NCI-H526 (cell line): ENCODE data around the gene FGF14.

Experiments
- DNase-seq, 2 experiments: peaks; one replicate each; lab custom pipeline; 2025; lab: John Stamatoyannopoulos, UW

FGF14 gene

DNA sequence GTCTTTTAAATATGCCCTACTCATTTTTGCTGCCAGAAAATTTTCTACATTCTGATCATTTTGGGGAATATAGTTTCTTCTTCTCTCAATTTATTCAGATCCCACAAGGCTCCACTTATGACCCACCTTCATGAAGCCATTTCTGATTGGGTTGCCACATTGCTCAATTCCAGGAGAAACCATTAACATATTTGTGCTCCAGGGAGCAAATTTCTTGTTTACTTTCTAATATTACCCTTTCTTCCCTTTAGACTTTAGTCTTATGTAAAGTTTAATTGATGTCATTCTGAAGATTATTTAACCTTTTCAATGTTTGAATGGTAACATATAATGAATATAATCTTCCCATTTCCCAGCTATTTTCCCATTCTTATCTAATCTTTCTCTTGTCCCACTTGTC is 617.5 kb downstream of the FGF14 start:
- DNase-seq: no peak

DNA sequence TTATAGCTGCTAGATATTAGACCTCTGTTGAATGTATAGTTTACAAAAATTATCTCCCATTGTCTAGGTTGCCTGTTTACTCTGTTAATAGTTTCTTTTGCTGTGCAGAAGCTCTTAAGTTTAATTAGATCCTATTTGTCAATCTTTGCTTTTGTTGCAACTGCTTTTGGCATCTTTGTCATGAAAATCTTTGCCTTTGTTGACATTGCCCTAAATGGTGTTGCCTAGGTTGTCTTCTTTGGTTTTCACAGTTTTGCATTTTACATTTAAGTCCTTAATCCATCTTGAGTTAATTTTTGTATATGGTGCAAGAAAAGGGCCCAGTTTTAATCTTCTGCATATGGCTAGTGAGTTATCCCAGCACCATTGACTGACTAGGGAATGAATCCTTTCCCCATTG is 618.3 kb downstream of the FGF14 start:
- DNase-seq: no peak

DNA sequence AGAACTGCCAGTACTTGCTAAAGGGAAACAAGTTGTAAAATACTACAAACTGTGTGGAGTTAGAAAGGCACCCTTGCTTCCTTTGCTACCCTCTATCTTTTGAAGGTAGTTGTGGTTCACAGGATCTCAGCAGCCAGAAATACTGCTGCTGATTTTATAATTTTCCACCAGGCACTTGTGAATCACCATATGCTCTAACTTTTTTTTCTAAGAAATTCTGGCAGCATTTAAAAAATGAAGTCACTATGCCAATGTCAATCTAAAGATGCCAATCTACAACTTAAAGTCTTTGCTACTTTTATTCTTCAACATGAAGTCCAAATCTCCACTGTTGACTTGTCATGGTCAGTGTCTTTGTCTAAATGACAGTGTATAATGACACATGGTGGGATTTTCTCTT is 621.6 kb downstream of the FGF14 start:
- DNase-seq: no peak

DNA sequence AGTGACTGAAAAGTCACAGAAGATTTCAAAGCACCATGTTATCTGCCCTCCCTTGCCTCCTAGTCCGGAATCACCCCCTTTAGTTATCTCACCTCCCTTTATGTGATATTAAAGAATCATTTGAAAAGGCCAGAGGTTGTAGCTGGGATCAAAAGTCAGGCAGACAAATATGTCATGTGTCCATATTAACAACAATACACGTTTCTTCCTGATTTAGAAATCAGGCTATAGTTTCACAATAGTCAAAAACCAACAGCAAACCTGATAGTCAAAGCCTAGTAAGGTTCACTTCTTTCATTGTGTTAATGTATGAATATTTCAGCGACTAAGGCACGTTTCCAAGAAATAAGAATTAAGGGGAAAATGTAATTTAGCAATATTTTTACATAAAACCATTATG is 622.7 kb downstream of the FGF14 start:
- no peak for DNase-seq

DNA sequence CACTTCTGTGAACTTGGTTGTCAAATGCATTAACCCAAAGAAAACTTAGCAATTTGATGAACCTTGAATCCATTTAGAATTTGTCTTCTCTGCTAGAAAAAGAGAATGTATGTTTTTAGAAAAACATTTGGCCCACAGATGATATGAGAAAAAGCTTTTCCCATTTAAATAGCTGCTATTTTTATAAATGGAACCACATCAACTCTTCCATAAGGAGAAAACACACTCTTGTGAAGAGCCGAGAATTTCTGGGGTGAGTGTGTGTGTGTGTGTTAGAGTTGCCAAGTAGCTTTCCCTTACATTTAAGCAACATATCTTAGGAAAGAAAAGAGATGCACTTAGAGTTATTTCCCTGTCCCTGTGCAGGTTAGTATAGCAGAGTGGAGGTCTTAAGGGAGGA is 626.6 kb downstream of the FGF14 start:
- DNase-seq: no peak

DNA sequence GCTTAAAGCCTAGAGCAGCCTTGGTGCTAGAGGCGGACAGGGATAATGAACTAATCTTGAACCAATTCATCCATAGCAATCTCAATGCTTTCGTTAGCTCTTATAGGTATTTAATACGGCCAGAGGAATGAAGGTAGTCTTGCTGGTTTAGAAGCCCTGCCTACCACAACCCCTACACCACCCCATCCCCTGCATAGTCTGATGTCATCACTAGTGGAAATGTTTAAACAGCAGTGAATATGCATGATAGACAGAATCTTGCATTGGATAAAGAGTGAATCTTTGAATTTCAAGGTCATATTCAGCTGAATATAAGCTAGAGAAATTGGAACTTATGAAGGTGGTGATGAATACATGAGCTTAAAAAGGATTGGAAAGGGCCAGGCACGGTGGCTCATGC is 627.5 kb downstream of the FGF14 start:
- DNase-seq: no peak

DNA sequence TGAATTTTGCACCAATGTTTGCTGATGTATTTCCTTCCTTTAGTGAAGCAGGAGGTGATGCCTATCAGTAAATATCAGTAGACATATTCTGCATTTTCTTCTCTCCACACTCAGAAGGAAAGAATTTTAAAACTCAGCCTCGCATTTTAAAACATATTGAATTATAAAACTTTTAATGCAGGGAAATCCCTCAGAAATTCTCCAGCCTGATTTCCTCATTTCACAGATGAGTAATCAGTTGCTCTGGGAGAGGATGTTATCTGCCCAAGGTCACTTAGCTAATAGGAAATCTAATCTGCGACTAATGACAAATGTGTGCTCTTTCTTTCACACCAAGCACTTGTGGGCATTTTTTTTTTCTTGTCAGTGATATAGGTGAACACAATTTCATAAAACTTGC is 628.8 kb downstream of the FGF14 start:
- DNase-seq: no peak

DNA sequence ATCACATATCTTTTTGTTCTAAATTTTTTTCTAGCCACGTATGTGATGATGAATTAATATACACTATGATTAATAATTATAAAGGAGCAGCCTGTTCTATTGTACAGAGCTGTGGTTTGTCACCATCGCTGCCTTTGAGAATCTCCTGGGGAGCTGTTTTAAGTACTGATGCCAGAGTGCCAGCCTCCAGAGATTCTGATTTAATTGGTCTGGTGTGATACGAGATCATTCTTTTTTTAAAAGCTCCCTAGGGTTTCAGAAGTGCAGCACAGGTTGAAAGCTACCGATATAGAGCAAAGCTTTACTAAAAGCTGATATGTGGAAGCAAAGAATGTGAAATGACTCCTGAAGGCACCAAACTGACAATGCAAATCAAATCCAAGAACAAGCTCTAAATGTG is 634.7 kb downstream of the FGF14 start:
- no peak for DNase-seq

DNA sequence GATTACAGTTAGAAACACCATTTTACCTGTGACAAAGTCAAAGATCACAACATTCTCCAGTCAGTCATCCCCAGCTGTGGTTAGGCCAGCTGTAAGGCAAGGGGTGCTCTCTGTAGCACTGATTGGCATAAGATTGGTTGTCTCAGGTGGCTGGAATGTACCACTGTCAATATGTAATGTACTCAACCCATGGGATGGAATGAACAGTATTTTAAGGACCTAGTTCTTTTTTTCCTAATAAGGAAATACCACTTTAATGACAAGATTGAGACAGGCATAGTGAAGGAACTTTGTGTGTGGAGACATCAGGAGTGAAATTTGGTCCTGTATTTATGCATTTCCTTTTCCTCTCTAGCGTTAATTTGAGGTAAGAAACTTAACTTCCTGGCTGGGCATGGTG is 638.7 kb downstream of the FGF14 start:
- no peak for DNase-seq

DNA sequence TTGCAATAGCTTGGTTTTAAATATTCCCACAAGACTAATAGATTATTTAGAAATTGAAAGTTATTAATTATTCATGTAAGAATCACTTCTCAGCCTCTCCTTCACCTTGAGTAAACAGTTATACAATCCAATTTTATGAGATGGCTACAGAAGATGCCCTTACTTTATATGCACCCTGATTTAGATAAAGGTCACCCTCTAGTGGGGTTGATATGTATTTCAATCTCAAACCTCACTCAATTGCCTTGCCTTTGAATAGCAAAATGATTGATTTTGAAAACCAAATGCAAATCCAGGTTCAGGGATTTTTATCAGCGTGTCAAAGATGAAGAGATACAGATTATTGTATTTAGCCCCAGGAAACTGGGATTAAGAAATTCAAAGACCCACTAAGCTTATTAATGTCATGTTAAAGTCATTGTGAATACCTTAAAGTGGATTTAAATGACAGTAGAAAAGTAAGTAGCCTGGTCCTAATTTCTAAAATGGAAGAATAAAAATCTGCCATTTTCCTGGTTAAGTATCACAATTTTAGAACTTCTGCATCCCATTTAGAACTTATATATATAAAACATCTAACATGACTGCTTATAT is 644.3 kb downstream of the FGF14 start:
- peak in 1 of 2 experiments; percentile 53 for DNase-seq

DNA sequence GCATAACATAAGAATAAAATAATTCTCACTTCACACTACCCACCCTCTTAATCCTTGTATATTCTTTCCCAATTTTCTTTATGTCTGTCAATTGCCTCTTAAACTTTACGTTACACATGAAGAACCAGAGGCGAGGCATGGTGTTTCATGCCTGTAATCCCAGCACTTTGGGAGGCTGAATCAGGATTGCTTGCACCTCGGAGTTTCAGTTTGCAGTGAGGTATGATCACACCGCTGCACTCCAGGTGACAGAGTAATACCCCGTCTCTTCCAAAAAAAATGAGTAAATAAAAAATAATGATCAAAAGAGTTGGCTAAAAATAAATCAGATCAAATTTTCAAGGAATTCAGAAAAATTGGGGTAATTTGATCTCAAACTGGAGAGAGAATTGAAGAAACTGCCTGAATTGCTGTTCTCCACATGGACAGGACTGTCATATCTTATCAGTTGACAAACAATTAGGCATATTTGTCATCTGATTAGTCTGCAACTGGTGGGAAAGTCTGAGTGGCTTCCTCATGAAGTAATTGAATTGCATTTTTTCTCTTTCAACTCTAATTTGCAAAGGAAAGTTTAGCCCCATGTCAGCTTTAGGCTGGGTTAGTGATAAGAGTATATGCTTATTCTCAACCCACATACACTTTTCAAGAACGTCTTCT is 646.5 kb downstream of the FGF14 start:
- no peak for DNase-seq

DNA sequence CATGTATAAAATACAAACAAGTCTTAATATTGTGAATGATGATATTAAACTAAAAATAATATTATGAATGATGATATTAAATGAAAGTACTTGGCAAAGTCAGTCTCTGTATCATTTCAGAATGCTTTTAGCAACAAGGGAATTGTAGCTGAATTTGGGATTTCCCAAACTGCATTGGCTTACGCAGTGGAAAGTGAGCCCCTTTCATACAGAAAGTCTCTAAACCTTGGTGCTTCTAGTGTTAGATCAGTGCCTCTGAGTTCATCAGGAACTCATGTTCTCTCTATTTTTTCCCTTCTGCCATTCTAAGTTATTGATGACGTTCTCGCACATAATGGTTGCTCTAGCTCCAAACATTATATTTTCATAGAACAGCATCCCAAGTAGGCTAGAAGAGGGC is 649.4 kb downstream of the FGF14 start:
- no peak for DNase-seq

DNA sequence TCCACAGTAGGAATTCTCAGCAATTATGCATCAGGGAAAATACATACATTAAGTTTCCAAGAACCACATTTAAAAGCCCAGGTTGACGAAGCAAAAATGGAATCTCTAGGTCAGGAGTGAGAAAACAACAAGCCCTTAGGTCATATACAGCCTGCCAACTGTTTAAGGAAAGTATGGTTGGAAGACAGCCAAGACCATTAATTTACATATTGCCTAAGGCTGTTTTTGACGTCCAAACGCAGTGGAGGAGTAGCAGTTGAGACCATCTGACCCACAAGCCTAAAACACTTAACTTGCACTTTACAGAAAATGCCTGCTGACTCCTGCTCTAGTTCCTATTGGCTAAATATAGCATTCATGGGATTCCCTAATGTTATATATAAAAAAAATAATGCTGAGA is 650.4 kb downstream of the FGF14 start:
- DNase-seq: no peak

DNA sequence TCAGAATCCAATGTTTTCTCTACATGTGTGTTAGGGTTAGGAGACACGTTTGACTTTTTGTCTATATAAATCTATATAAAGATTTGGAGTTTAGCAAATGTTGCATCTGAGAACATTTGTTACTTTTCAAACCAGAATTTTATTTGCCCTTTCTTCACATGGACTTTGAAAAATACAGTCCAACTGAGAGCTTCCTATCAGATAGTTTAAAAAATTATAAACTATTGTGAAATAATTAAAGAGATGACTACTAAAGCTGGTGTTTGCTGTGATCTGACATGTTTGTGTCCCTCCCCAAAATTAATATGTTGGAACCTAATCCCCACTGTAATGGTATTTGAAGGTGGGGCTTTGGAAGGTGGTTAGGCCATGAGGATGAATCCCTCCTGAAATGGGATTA is 652.3 kb downstream of the FGF14 start:
- no peak for DNase-seq

DNA sequence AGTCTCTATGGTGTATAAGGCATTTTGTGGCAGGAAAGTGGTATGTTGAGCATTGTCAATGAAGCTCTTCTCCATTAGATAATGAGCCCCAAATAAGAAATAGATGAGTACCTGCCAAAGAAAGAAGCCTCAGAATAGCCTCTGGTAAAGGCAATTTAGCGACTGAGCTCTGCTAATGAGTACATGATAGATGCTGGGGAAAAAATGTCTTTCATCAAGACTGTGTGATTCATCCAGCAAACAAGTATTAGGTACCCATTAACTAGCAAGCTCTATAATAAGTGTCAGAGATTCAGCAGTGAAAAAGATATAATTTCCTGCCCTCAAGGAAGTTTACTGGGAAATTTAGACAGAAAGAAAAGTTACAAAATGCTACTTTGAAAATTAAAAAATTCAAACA is 654.8 kb downstream of the FGF14 start:
- no peak for DNase-seq

DNA sequence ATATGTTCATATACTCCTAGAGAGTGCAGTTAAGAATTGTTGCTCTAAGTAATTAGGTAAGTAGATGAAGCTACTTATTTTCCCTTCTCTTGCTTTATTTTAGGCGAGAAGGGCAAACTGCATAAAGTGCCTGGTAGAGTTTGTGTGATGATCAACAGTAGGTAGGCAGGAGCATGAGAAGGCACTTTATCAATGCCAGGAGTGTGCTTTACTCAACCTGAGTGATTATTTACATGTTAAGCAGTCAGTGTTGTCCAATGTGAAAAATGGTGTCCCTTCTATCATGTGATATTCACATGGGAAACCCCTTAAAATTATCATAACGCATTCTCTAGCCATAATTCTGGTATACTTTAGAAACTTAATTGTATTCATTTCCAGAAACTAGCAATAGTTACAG is 655.3 kb downstream of the FGF14 start:
- DNase-seq: no peak

DNA sequence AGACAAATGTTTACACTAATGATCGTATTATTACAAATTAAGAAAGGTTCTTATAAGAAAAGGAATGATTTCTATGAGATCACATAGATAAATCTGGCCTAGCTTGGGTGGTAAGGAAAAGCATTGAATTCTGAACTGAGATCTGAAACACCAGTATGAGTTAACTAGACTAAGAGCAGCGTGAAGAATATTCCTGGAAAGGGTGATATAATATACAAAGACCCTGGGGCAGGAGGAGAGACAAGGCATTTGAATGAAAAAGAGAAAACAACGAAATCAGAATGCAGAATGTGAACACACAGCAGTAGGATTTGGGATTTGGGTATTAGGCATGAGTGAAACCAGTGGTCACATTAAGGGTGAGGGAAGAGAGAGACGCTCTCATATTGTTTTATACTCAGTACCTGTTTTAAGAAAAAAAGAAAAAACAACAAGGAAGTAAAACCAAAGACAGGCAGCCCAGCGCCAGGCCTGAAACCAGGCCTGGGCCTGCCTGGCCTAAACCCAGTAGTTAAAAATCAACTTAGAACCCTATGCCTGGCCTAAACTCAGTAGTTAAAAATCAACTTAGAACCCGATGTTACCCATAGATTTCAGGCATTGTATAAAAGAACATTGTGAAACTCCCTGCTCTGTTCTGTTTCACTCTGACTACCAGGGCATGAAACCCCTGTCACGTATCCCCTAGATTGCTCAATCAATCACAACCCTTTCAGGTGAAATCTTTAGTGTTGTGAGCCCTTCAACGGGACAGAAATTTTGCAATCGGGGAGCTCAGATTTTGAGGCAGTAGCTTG is 662.3 kb downstream of the FGF14 start:
- no peak for DNase-seq

DNA sequence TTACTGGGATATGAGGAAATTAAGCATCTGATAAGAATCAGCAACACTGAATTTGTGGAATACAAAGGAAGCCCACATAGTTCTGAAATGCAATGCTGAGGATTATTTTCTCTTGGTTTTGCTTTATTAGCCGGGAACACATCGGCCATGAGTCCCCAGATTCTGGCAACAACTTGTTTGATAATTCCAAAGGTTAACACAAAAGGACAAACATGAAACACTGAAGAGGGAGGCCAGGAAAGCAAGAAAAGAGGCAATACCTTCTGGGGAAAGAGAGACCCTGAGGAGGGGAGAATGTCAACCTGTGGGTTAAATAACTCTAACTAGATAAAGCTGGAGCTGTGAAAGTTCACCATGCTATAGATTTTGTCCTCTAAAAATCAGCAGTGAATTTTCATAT is 663.5 kb downstream of the FGF14 start:
- no peak for DNase-seq

DNA sequence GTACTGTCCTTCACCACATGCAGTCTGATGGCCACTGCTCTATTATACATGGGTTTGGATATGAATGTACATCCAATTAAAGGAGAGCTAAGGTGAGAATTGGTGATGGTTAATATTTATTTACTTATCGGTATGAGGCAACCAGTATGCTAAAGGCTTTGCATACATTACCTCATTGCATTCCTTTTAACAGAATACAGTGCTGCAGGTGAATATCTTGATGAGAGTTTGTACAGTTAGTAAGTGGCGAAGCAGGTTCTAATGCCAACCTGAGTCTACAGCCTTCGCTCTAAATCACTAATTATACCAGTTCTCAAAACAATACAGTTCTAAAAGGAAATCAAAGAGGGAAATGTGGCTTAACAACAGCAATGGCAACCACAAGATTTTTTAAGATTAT is 665.3 kb downstream of the FGF14 start:
- DNase-seq: no peak

DNA sequence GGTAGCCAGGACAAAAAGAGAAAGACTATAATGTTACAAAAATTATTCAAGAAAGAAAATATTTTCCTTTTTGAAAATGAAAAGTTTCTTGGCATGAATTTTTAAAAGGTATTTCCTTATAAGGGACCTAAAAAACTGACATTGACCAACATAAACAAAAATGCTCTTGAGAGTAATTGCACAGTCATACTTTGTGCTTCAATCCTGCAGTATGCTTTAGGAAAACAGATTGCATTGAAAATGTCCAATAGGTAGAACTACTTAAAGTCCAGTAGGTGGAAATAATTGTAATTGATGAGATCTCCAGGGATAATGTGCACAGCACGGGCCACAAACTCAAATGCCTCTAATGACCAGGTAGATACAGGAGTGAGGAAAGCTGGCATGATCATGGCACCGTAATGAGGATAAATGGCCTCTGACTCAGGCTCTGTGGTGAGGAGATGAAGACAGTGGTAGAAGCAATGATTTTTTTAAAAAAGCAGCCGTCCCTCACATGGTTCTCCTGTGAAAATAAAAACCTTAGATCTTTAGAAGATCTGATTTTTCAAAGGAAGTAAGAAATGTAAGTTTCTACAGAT is 671.3 kb downstream of the FGF14 start:
- DNase-seq: no peak

DNA sequence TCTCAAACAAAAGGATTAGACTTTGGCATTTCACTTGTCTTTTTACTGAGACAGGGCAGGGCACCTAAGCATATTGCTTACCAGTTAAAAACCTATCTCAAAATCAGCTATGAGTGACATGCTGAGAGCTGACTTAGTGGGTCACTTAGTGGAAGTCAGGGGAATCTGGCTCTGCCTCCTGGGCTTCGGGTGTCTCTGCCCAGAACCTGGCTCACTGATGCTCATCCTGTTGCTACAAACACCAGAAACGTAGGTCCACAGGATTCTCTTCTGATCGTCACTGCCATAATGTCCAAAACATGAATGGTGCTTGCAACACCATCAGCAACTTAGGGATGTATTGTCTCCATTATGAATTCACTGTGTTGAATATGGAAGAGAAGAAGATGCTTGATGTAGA is 673.2 kb downstream of the FGF14 start:
- no peak for DNase-seq

DNA sequence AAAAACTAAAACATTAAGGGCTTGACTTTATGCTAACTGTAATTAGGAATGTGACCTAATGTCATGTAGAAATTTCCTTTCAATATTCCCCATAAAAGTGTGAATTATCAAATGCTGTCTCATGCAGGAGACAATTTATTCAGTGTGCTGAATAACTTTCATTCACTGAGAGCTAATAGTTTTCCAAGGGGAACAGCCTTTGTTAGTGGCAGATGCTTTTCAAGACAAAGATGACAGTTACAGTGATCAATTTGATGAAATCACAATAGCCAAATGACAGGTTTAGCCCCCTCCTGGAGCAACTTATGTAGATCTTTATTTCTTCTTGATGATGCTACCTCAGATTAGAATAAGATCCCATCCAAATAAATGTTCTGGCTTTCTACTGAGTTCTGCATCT is 673.8 kb downstream of the FGF14 start:
- no peak for DNase-seq

DNA sequence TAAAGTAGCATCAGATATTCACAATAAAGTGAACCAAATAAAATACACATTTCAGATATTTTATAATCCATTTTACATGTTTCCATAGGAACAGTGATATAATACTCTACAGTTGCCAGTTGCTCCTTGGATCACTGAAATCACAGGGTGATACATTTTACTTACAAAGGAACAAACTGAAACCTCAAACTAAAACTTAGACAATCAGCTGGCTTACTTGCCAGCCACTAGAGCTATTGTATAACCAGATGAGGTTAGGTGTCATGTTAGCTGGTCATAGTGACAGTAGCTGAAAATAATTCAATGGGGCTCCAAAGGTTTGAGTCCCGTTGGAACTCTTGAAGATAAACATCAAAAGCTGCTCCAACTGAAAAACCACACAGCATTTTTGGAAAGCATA is 674.7 kb downstream of the FGF14 start:
- DNase-seq: no peak
